ENCODE results near the gene NRARP. TPM values are rescaled to one million over a fixed set of nuclear protein-coding genes. Genes with fewer than 3 reads are reported as not detected.

The NRARP gene
- total and polyA plus RNA-seq, 2 experiments from 2014 or later: 8.7 to 16.5 TPM

GRCh38 chr9:137310189-137311052 is 8.3 kb upstream of the NRARP start:
- no peaks in the 10 kb centered on the region for H3K27me3 ChIP-seq
- no peak overlapping the region for H3K27ac ChIP-seq

GRCh38 chr9:137309368-137310188 is 7.5 kb upstream of the NRARP start:
- Histone ChIP-seq H3K27me3 (no peaks in the 10 kb centered on the region), H3K9me3 (ENCODE audit: low read depth) (no peaks in the 10 kb centered on the region), H3K27ac (no peak overlapping the region), H3K36me3 (no peaks in the 10 kb centered on the region), H3K4me3 (no peak overlapping the region), H3K4me1 (ENCODE audit: low read depth) (peaks cover 12% of the 10 kb centered on the region)
- TF ChIP-seq, protein P1, sequence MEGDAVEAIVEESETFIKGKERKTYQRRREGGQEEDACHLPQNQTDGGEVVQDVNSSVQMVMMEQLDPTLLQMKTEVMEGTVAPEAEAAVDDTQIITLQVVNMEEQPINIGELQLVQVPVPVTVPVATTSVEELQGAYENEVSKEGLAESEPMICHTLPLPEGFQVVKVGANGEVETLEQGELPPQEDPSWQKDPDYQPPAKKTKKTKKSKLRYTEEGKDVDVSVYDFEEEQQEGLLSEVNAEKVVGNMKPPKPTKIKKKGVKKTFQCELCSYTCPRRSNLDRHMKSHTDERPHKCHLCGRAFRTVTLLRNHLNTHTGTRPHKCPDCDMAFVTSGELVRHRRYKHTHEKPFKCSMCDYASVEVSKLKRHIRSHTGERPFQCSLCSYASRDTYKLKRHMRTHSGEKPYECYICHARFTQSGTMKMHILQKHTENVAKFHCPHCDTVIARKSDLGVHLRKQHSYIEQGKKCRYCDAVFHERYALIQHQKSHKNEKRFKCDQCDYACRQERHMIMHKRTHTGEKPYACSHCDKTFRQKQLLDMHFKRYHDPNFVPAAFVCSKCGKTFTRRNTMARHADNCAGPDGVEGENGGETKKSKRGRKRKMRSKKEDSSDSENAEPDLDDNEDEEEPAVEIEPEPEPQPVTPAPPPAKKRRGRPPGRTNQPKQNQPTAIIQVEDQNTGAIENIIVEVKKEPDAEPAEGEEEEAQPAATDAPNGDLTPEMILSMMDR (IDR thresholded peaks at IDR 0.05; ENCODE audit: low read depth, low read length): no peak
- no peak for DNase-seq (ENCODE audit: low read depth in 1 of 2, low spot score in 1 of 2)

More at GRCh38 chr9:137310189-137311052, 8.3 kb upstream of the NRARP start:
- no peak for DNase-seq (ENCODE audit: low read depth in 1 of 2, low spot score in 1 of 2)
- Histone ChIP-seq H3K9me3 (ENCODE audit: low read depth) (no peaks in the 10 kb centered on the region), H3K36me3 (no peaks in the 10 kb centered on the region), H3K4me3 (no peak overlapping the region), H3K4me1 (ENCODE audit: low read depth) (peaks cover 15% of the 10 kb centered on the region)
- TF ChIP-seq, protein P1 (IDR thresholded peaks at IDR 0.05; ENCODE audit: low read depth, low read length): no peak

GRCh38 chr9:137308057-137308619 is 6.1 kb upstream of the NRARP start:
- Histone ChIP-seq H3K4me1 (ENCODE audit: low read depth) (peaks cover 6% of the 10 kb centered on the region), H3K9me3 (ENCODE audit: low read depth) (no peaks in the 10 kb centered on the region), H3K27ac (no peak overlapping the region), H3K36me3 (no peaks in the 10 kb centered on the region), H3K27me3 (peaks cover 3% of the 10 kb centered on the region), H3K4me3 (no peak overlapping the region)
- TF ChIP-seq, protein P1 (IDR thresholded peaks at IDR 0.05; ENCODE audit: low read depth, low read length): no peak
- DNase-seq (ENCODE audit: low read depth in 1 of 2, low spot score in 1 of 2): peak in 1 of 2 donors; percentile 8

DNA sequence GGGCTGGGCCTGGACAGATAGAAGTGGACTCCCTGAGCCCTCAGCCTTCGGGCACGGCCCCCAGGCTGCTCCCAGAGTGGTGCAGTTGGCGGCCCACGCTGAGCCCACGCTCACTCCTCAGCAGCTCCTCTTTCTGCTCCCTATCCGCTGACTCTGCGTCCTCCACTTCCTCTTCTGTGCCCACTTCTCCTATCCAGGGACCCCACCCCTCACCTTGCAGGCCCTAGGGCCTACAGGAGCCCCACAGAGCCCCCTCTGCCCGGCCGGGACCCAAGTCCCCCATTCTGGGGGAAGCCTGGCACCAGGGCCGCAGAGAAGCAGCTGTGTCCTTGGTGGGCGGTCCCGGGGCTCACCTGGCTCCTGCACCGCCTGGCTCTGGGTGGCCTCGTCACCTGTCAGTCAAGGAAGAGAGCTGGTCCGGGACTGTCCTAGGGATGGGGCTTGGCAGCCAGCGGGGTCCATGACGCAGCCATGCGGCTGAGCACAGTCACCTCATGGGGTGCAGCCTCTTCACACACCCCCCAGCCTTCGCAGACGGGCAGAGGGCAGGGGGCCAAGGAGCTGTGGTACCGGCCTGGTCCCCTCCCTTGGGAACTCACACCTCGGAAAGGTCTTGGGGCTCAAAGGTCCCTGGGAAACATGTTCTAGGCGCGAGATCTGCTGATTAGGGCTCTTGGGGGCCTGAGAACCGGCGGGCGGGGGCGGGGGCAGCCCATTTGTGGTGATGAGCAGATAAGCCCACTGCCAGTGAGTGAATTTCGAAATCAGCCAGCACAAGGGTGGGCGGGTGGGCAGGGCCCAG is 5.4 kb upstream of the NRARP start:
- peaks cover 6% of the 10 kb centered on the region for H3K4me1 ChIP-seq (ENCODE audit: low read depth)
- peak in 1 of 2 donors; percentile 0 for DNase-seq (ENCODE audit: low read depth in 1 of 2, low spot score in 1 of 2)
- H3K36me3 ChIP-seq: no peaks in the 10 kb centered on the region
- TF ChIP-seq, protein P1 (IDR thresholded peaks at IDR 0.05; ENCODE audit: low read depth, low read length): no peak
- no peaks in the 10 kb centered on the region for H3K9me3 ChIP-seq (ENCODE audit: low read depth)
- peaks cover 10% of the 10 kb centered on the region for H3K27me3 ChIP-seq
- H3K27ac ChIP-seq: no peak overlapping the region
- no peak overlapping the region for H3K4me3 ChIP-seq

DNA sequence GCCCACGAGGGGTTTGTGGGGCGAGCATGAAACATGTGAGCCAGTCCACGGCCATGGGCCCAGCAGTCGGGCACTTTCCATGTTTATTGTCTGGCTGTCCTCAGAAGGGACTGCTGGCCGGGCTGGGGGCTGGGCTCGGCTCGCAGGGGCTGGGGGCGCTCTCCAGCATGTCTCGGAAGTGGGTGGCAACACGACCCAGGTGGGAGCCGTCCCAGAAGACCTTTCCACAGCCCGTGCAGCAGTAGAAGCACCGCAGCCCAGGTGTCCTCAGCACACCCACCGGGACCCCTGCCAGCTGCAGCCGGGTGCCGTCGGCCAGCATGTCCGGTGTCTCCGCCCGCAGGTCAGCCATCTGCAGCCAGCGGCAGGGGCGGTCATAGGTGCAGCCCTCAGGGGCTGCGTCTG is 4.8 kb upstream of the NRARP start:
- TF ChIP-seq, protein P1 (IDR thresholded peaks at IDR 0.05; ENCODE audit: low read depth, low read length): no peak
- no peak for DNase-seq (ENCODE audit: low read depth in 1 of 2, low spot score in 1 of 2)
- H3K4me3 ChIP-seq: no peak overlapping the region
- H3K36me3 ChIP-seq: no peaks in the 10 kb centered on the region
- peaks cover 10% of the 10 kb centered on the region for H3K27me3 ChIP-seq
- H3K9me3 ChIP-seq (ENCODE audit: low read depth): no peaks in the 10 kb centered on the region
- H3K4me1 ChIP-seq (ENCODE audit: low read depth): peaks cover 6% of the 10 kb centered on the region
- H3K27ac ChIP-seq: no peak overlapping the region
